AG20443 (cell line): Measurements from ENCODE around the gene CCNYL1.

Source experiments
- DNase-seq: peaks from one replicate; pipeline ENCODE4 v3.0.0; 2012; ENCODE audit warnings: low spot score, mixed read lengths

The CCNYL1 gene

GRCh38 chr2:207791579-207792243 lies 80.3 kb downstream of the CCNYL1 start:
- DNase-seq = no peak

GRCh38 chr2:207792244-207792785 lies 80.9 kb downstream of the CCNYL1 start:
- DNase-seq = peak; percentile 72

- peak; percentile 24 for DNase-seq
Observed at GRCh38 chr2:207796585-207797350, 85.3 kb downstream of the CCNYL1 start.

- no peak for DNase-seq
Observed at GRCh38 chr2:207801259-207801658, 89.8 kb downstream of the CCNYL1 start.

GRCh38 chr2:207802650-207803049 lies 91.2 kb downstream of the CCNYL1 start:
- no peak for DNase-seq
